ENCODE results near the gene VGLL4. TPM values are rescaled to one million over a fixed set of nuclear protein-coding genes. Genes with fewer than 3 reads are reported as not detected.

The VGLL4 gene
- total RNA-seq, 1 donor from 2014 or later: 29.4 TPM

- TF ChIP-seq CTCF (IDR thresholded peaks at IDR 0.05; ENCODE audit: partially characterized antibody, unreplicated experiment): no peak
- no peaks in the 10 kb centered on the region for H3K36me3 Mint-ChIP-seq (ENCODE audit: unreplicated experiment)
- H3K9me3 Mint-ChIP-seq (ENCODE audit: unreplicated experiment): peaks cover 12% of the 10 kb centered on the region
- no peak for DNase-seq
- peaks cover 15% of the 10 kb centered on the region for H3K27me3 Mint-ChIP-seq (ENCODE audit: unreplicated experiment)
- H3K27ac Mint-ChIP-seq (ENCODE audit: unreplicated experiment): no peak overlapping the region
- peaks cover 38% of the 10 kb centered on the region for H3K4me1 Mint-ChIP-seq (ENCODE audit: low read depth, unreplicated experiment)
- peak overlapping the region; percentile 80 for H3K4me3 Mint-ChIP-seq (ENCODE audit: unreplicated experiment)
Observed at GRCh38 chr3:11640009-11640673, 3.6 kb downstream of the VGLL4 start.

- peaks cover 13% of the 10 kb centered on the region for H3K27me3 Mint-ChIP-seq (ENCODE audit: unreplicated experiment)
- H3K9me3 Mint-ChIP-seq (ENCODE audit: unreplicated experiment): peaks cover 12% of the 10 kb centered on the region
- DNase-seq: peak; percentile 54
- H3K36me3 Mint-ChIP-seq (ENCODE audit: unreplicated experiment): no peaks in the 10 kb centered on the region
- TF ChIP-seq CTCF (IDR thresholded peaks at IDR 0.05; ENCODE audit: partially characterized antibody, unreplicated experiment): no peak
- peaks cover 40% of the 10 kb centered on the region for H3K4me1 Mint-ChIP-seq (ENCODE audit: low read depth, unreplicated experiment)
- peak overlapping the region; percentile 50 for H3K4me3 Mint-ChIP-seq (ENCODE audit: unreplicated experiment)
- peak overlapping the region; percentile 79 for H3K27ac Mint-ChIP-seq (ENCODE audit: unreplicated experiment)
Observed at GRCh38 chr3:11638495-11639358, 5.0 kb downstream of the VGLL4 start.

- Mint-ChIP-seq H3K4me3 (ENCODE audit: unreplicated experiment) (peak overlapping the region; percentile 50), H3K27me3 (ENCODE audit: unreplicated experiment) (peaks cover 9% of the 10 kb centered on the region), H3K27ac (ENCODE audit: unreplicated experiment) (peak overlapping the region; percentile 79), H3K9me3 (ENCODE audit: unreplicated experiment) (peaks cover 9% of the 10 kb centered on the region), H3K36me3 (ENCODE audit: unreplicated experiment) (no peaks in the 10 kb centered on the region), H3K4me1 (ENCODE audit: low read depth, unreplicated experiment) (peaks cover 39% of the 10 kb centered on the region)
- no peak for DNase-seq
- no peak for TF ChIP-seq CTCF (IDR thresholded peaks at IDR 0.05; ENCODE audit: partially characterized antibody, unreplicated experiment)
Observed at GRCh38 chr3:11637901-11638458, 5.7 kb downstream of the VGLL4 start.

GRCh38 chr3:11636394-11636770 is 7.3 kb downstream of the VGLL4 start:
- Mint-ChIP-seq H3K9me3 (ENCODE audit: unreplicated experiment) (no peaks in the 10 kb centered on the region), H3K27me3 (ENCODE audit: unreplicated experiment) (peaks cover 3% of the 10 kb centered on the region), H3K4me3 (ENCODE audit: unreplicated experiment) (no peak overlapping the region), H3K4me1 (ENCODE audit: low read depth, unreplicated experiment) (peaks cover 37% of the 10 kb centered on the region), H3K27ac (ENCODE audit: unreplicated experiment) (no peak overlapping the region), H3K36me3 (ENCODE audit: unreplicated experiment) (no peaks in the 10 kb centered on the region)
- no peak for DNase-seq
- TF ChIP-seq CTCF (IDR thresholded peaks at IDR 0.05; ENCODE audit: partially characterized antibody, unreplicated experiment): no peak

All from glutamatergic neuron (in vitro differentiated cells).